B cell (primary cell): ENCODE data around the gene OASL.

Source experiments
- EZH2 ChIP-seq: IDR thresholded peaks from 2 replicates; pipeline ENCODE4 v1.6.1; 2012; ENCODE audit warnings: borderline replicate concordance, low read depth, mild to moderate bottlenecking, moderate library complexity, low read length; ENCODE audit not compliant: insufficient read depth, poor library complexity, severe bottlenecking
- TF ChIP-seq, protein P1 (sequence below): fragments of 200-600 bp; IDR thresholded peaks from one replicate; pipeline ENCODE4 v1.8.0; 2022; ENCODE audit warnings: antibody characterized with exemption, mild to moderate bottlenecking

DNA sequence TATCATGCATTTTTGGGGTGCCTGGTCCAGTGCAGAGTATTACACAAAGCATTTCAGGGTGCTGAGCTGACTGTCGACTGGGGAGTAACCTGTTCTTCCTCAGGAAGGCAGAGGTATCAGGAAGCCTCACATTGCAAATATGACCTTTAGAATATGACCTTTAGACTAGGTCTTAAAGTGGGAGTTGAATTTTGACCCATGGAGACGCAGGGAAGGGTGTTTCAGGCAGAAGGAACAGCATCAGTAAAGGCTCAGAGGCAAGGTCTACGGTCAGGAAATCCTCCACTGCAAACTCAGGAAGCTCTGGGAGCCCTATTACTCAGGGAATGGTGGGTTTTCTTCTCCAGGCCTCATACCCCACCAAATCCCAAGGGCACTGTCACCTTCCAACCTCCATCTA, 49.4 kb downstream of the OASL start:
- TF ChIP-seq, protein P1, sequence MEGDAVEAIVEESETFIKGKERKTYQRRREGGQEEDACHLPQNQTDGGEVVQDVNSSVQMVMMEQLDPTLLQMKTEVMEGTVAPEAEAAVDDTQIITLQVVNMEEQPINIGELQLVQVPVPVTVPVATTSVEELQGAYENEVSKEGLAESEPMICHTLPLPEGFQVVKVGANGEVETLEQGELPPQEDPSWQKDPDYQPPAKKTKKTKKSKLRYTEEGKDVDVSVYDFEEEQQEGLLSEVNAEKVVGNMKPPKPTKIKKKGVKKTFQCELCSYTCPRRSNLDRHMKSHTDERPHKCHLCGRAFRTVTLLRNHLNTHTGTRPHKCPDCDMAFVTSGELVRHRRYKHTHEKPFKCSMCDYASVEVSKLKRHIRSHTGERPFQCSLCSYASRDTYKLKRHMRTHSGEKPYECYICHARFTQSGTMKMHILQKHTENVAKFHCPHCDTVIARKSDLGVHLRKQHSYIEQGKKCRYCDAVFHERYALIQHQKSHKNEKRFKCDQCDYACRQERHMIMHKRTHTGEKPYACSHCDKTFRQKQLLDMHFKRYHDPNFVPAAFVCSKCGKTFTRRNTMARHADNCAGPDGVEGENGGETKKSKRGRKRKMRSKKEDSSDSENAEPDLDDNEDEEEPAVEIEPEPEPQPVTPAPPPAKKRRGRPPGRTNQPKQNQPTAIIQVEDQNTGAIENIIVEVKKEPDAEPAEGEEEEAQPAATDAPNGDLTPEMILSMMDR, result no peak
- no peak for TF ChIP-seq EZH2
